Upper lobe of left lung (tissue), 6 donors: ENCODE data around the gene PRIM2. TPM values are rescaled to one million over a fixed set of nuclear protein-coding genes. Genes with fewer than 3 reads are reported as not detected.
"Not testable (repeated sequence)": the region's sequence is repeated elsewhere in the genome, so short reads cannot be mapped to it uniquely, and the experiment has no call there.

Source experiments
- ATAC-seq, 2 donors: fragments of 200-7000 bp; cut with Tn5 transposase; one replicate each; pipeline ENCODE4 v1.9.1; 2022; ENCODE audit warnings: mild to moderate bottlenecking in 2 of 2, moderate library complexity in 2 of 2; ENCODE audit not compliant: low FRiP score in 2 of 2
- DNase-seq, 2 donors: peaks; one replicate each; pipeline ENCODE4 v3.0.0-alpha.2; 2019 to 2020
- H3K27ac ChIP-seq, 4 donors: fragments of 200-600 bp; sonication (generic); one replicate each; pipeline ENCODE4 v1.5.1; 2016 to 2019
- H3K27me3 ChIP-seq, 4 donors: fragments of 200-600 bp; sonication (generic); one replicate each; pipeline ENCODE4 v1.5.1; 2017 to 2019
- H3K36me3 ChIP-seq, 4 donors: fragments of 200-600 bp; sonication (generic); one replicate each; pipeline ENCODE4 v1.5.1; 2016 to 2019
- H3K4me1 ChIP-seq, 4 donors: fragments of 200-600 bp; sonication (generic); one replicate each; pipeline ENCODE4 v1.5.1; 2018 to 2019
- H3K4me3 ChIP-seq, 4 donors: fragments of 200-600 bp; sonication (generic); one replicate each; pipeline ENCODE4 v1.5.1; 2017 to 2019; ENCODE audit warnings: mild to moderate bottlenecking in 2 of 4, moderate library complexity in 1 of 4
- H3K9me3 ChIP-seq, 4 donors: fragments of 200-600 bp; sonication (generic); one replicate each; pipeline ENCODE4 v1.5.1; 2018 to 2019
- WGBS, 2 donors: methylation state at CpG; one replicate each; pipeline ENCODE4 v1.1.5; 2017 to 2018; 5-methylcytosine and 5-hydroxymethylcytosine counted together
- total RNA-seq, 6 donors: library from RNA; depleted of rRNA in 4 of 6; stranded (reverse); fragments of >200 nt in 4 of 6; gene quantifications; one replicate each; pipeline versions ENCODE4 v1.1.0 to v1.2.1, GENCODE V29; 2016 to 2021
- donor health status: DM: no; HTN: no; CAD: no; lungs with moderate emphysema.
- donor health status: DM: no; HTN: yes; CAD: no; lungs with severe emphysema.

PRIM2 gene
- total RNA-seq, 6 donors from 2014 or later, result 5.2 to 13.5 (median 7.3) TPM

DNA sequence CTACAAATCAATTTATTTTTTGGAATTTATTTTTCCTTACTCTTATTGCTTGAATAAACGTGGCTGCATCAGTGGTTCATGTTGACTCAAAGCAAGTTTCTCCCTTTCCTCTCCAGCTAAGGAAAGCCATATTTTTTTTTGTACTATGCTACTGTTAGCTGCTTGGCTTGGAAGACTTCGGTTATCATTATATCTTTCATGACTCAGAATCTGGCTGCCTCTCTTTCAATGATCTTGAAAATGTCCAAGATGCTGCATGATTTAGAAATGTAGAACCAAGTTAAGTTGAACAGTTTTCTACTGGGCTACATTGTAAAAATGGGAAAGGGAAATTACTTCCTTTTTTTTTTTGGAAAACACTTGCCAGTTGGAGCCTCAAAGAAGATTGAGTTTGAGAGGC, 44.9 kb downstream of the PRIM2 start:
- not testable (repeated sequence) for ATAC-seq, H3K4me1 ChIP-seq, H3K27me3 ChIP-seq, H3K36me3 ChIP-seq, H3K27ac ChIP-seq, H3K4me3 ChIP-seq, H3K9me3 ChIP-seq, DNase-seq
- WGBS, 2 donors, result 81% methylated on average over 2 of the region's 2 CpGs

DNA sequence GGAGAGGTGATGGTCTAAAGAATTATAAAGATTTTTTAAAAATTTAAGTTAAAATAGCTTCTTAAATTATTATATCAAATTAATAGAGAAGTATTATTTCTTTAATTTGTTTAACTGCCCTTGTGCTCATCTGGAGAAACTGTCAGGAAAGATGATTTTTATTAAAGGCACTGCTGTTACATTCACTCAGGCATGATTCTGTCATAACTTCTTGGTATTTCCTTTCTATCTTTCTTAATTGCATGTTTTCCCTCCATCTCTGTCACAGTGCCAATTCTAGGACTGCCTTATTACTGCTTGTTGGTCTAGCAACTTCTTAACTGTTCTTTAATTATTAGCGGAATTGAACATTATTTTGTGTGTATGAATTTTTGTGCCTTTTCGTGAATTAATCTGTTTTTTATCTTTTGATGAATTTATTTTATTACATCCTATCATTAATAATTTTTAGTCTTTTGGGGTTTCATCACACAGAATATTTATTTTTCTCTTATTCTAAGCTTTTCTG, 47.7 kb downstream of the PRIM2 start:
- H3K27ac ChIP-seq, H3K4me3 ChIP-seq, ATAC-seq, H3K36me3 ChIP-seq, H3K27me3 ChIP-seq, H3K4me1 ChIP-seq, DNase-seq, H3K9me3 ChIP-seq: not testable (repeated sequence)
- 92 to 100% methylated on average over 2 of the region's 2 CpGs for WGBS, 2 donors

DNA sequence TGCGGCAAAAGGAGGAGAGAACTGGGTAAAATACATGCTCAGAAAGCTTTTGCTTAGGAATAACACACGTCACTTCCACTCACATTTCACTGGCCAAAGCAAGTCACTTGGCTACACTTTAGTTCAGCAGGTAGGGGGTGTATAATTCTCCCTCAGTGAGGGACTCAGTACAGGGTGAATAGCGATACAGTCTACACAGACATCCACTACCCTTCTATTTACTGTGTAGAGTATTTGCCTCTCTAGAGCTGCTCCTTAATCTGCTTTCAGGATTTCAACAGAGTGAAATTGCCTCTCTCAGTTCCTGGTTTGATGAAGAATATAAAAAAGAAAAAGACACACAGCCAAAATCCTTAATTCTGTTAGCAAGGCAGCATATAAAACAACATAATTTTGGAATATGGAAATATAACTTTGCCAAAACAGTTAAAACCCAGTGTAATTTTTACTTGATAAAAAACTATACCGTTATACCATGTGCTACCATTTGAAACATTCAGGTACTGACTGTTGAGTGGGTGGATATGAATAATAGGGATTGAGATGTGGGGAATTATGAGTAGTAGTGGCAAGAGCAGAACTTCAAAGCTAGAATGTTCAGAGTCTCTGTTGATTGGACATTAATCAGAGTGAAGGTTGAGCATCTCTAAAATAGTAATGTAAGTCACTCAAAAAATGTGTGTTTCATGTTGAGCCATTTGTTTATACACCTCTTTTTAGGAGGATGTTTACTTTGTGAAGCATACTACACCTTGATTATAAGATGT, 51.7 kb downstream of the PRIM2 start:
- not testable (repeated sequence) for H3K27ac ChIP-seq, DNase-seq, ATAC-seq, H3K9me3 ChIP-seq, H3K4me1 ChIP-seq, H3K27me3 ChIP-seq, H3K4me3 ChIP-seq, H3K36me3 ChIP-seq
- 87 to 91% methylated on average over 4 of the region's 4 CpGs for WGBS, 2 donors

DNA sequence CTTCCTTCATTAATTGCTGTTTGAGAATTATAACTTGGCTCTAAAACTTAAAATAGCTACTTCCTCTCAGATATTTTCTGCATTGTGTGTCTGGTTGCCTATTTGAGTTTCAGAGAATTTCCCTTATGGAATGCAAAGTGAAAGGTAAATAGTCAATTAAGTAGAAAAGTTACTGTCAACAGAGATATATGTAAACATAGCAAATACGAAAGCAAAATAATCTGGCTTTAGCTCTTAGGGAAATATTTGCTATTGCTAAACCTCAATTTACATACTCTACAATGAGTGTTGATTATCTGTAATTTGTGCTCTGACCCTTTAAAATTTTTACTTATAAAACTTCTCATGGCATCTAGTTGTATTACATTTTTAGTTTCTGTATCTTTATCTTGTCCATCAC, 54.3 kb downstream of the PRIM2 start:
- H3K27ac ChIP-seq, H3K27me3 ChIP-seq, H3K36me3 ChIP-seq, H3K9me3 ChIP-seq, H3K4me1 ChIP-seq, DNase-seq, H3K4me3 ChIP-seq, ATAC-seq: not testable (repeated sequence)
- WGBS, 2 donors, result 42 to 47% methylated on average over 1 of the region's 1 CpG

DNA sequence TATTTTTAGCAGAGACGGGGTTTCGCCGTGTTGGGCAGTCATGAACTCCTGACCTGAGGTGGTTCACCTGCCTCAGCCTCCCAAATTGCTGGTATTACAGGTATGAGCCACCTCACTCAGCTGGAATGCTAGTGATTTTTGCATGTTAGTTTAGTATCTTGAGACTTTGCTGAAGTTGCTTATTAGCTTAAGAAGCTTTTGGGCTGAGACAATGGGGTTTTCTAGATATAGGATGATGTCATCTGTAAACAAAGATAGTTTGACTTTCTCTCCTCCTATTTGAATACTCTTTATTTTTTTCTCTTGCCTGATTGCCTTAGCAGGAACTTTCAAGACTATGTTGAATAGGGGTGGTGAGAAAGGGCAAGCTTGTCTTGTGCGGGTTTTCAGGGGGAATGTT, 57.3 kb downstream of the PRIM2 start:
- 92 to 96% methylated on average over 4 of the region's 4 CpGs for WGBS, 2 donors
- ATAC-seq, H3K9me3 ChIP-seq: not testable (repeated sequence)

DNA sequence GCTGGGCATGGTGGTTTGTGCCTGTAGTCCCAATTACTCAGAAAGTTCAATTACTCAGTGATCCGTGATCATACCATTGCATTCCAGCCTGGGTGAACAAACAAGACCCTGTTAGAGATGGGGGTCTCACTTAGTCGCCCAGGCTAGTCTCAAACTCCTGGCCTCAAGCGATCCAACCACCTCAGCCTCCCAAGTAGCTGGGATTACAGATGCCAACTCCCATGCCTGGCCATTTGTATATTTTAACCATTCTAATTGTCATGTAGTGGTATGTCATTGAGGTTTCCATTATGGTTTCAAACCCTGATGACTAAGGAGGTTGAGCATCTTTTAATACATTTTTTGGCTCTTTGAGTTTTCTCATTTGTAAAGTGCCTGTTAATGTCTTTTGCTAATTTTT, 58.7 kb downstream of the PRIM2 start:
- not testable (repeated sequence) for H3K27ac ChIP-seq, H3K27me3 ChIP-seq, H3K4me3 ChIP-seq, DNase-seq, H3K36me3 ChIP-seq, H3K9me3 ChIP-seq, H3K4me1 ChIP-seq, ATAC-seq
- 97 to 100% methylated on average over 3 of the region's 3 CpGs for WGBS, 2 donors

More for the DNA sequence above, 57.3 kb downstream of the PRIM2 start:
- not testable (repeated sequence) for H3K4me3 ChIP-seq, H3K4me1 ChIP-seq, H3K36me3 ChIP-seq, H3K27me3 ChIP-seq, DNase-seq, H3K27ac ChIP-seq

DNA sequence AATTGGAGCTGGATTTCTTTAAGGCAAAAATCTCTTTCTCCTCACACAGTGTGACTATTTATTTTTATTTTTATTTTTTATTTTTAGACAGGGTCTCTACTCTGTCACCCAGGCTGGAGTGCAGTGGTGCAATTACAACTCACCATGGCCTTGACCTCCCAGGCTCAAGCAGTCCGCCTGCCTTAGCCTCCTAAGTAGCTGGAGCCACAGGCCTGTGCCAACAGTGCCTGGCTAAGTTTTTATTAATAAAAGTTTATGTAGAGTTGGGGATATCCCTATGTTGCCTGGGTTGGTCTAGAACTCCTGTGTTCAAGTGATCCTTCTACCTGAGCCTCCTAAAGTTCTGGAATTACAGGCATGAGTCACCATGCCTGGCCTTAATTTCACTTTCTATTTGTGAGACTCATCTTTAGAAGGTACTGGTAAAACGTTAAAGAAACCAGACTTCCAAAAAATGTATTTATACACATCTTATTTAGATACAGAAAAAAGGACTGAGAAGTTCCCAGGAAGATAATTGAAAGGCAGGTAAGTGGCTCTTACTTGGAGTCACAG, 71.7 kb downstream of the PRIM2 start:
- not testable (repeated sequence) for H3K27me3 ChIP-seq, H3K27ac ChIP-seq, H3K4me3 ChIP-seq, DNase-seq, ATAC-seq, H3K4me1 ChIP-seq, H3K9me3 ChIP-seq, H3K36me3 ChIP-seq
- WGBS, 2 donors, result 64 to 76% methylated on average over 2 of the region's 2 CpGs

DNA sequence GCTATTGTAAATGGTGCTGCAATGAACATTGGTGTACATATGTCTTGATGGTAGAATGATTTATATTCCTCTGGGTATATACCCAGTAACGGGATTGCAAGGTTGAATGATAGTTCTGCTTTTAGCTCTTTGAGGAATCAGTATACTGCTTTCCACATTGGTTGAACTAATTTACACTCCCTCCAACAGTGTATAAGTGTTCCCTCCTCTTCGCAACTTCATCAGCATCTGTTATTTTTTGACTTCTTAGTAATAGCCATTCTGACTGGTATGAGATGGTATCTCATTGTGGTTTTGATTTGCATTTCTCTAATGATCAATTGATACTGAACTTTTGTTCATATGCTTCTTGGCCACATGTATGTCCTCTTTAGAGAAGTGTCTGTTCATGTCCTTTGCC, 73.4 kb downstream of the PRIM2 start:
- not testable (repeated sequence) for DNase-seq, H3K27me3 ChIP-seq, H3K36me3 ChIP-seq, H3K4me3 ChIP-seq, ATAC-seq, H3K9me3 ChIP-seq, H3K27ac ChIP-seq, H3K4me1 ChIP-seq
- WGBS, 2 donors, result 93 to 98% methylated on average over 2 of the region's 2 CpGs

DNA sequence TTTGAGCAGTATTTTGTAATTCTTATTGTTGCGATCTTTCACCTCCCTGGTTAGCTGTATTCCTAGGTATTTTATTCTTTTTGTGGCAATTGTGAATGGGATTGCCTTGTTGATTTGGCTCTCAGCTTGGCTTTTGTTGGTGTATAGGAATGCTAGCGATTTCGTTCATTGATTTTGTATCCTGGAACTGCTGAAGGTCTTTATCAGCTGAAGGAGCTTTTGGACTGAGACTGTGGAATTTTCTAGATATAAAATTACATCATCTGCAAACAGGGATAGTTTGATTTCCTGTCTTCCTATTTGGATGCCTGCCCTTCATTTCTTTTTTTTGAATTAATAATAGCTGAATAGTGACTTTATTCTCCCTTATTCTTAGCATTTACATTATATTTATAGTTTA, 74.6 kb downstream of the PRIM2 start:
- H3K4me1 ChIP-seq, H3K9me3 ChIP-seq, H3K4me3 ChIP-seq, H3K27me3 ChIP-seq, H3K27ac ChIP-seq, ATAC-seq, DNase-seq, H3K36me3 ChIP-seq: not testable (repeated sequence)
- WGBS, 2 donors, result 97 to 98% methylated on average over 3 of the region's 3 CpGs

DNA sequence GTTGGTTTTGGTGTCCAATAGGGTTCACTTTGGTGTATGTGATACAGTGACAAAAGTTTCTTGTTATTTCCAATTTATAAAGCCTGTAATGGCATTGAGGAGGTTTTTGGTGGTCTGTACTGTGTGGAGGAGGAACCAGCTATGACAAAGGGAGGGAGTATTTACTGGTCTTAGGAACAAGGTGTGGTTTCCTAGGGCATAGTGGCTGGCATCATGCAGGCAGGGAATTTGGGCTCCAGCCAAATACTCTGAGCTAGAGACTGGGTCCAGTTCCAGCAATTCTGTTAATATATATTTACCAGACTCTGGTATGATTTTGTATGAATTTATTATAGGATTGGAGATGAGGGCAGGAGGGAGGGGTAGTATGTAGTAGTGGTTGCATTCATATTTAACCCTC, 101.9 kb downstream of the PRIM2 start:
- not testable (repeated sequence) for H3K36me3 ChIP-seq, H3K4me1 ChIP-seq, H3K27me3 ChIP-seq, DNase-seq, ATAC-seq, H3K9me3 ChIP-seq, H3K27ac ChIP-seq, H3K4me3 ChIP-seq
